Measurements from ENCODE around the gene KCNH1. TPM values are rescaled to one million over a fixed set of nuclear protein-coding genes. Genes with fewer than 3 reads are reported as not detected.
"Not testable (repeated sequence)": the region's sequence is repeated elsewhere in the genome, so short reads cannot be mapped to it uniquely, and the experiment has no call there.

The KCNH1 gene
- polyA plus RNA-seq, 1 of the 3 experiments (the other 2 are of a cell fraction) = 0.08 TPM

GRCh38 chr1:211007830-211008229, 126.1 kb downstream of the KCNH1 start (continued):
- TF ChIP-seq ZBTB33 (IDR thresholded peaks at IDR 0.05; ENCODE audit: borderline replicate concordance, low read depth) (no peak), MAX (IDR thresholded peaks at IDR 0.05; ENCODE audit: low read depth) (no peak), NRF1 (IDR thresholded peaks at IDR 0.05; ENCODE audit: low read depth, low read length) (no peak), SMC3 (IDR thresholded peaks at IDR 0.05; ENCODE audit: low read depth, low read length) (no peak), EP300 (IDR thresholded peaks at IDR 0.05; ENCODE audit: borderline replicate concordance in 1 of 2, low read depth in 1 of 2, low read length in 1 of 2) (no peak)

- H3K9me2 ChIP-seq; CTCF ChIA-PET; H3K27me3 ChIP-seq (ENCODE audit: insufficient read depth); H3K27ac ChIP-seq (ENCODE audit: low read depth in 2 of 2, low read length in 1 of 2); POLR2A ChIA-PET; H4K20me1 ChIP-seq (ENCODE audit: insufficient read depth); H3K79me2 ChIP-seq (ENCODE audit: insufficient read depth); H3K4me3 ChIP-seq (ENCODE audit: low read depth in 2 of 2, low read length in 1 of 2); H2AFZ ChIP-seq (ENCODE audit: low read depth); H3K4me1 ChIP-seq (ENCODE audit: control insufficient read depth in 1 of 2, insufficient read depth in 2 of 2, low read depth in 1 of 2, low read length in 1 of 2); H3K36me3 ChIP-seq (replicated peaks in 1 of 2; ENCODE audit: control insufficient read depth in 1 of 2, insufficient read depth in 2 of 2, low read length in 1 of 2); H3K9me3 ChIP-seq; H3K9ac ChIP-seq; DNase-seq; H3K4me2 ChIP-seq; H3F3A ChIP-seq (replicated peaks; ENCODE audit: insufficient read depth): not testable (repeated sequence)
- 74% methylated on average over 13 of the region's 13 CpGs for WGBS (ENCODE audit: low lambda C conversion rate)
Measured at GRCh38 chr1:210995931-210996330, 138.0 kb downstream of the KCNH1 start.

DNA sequence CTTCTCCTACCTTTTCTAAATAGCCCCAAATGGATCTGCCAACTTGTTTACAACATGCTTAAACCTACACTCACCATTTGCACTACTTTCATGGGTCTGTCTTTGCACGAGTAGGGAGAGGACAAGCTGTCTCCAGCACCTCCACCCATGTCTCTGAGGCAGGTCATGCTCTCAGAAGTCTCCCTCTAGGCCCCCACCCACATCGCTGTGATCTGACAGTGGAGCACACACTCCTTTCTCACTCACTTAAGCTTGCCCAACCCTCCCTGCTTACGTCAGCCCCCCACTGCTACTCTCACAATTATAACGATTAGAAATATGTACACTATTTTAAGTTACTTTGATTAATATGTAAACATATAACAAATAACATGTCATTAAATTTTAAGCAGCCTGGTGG, 141.1 kb downstream of the KCNH1 start:
- Histone ChIP-seq H3K9me3 (no peaks in the 10 kb centered on the region), H4K20me1 (ENCODE audit: insufficient read depth) (no peaks in the 10 kb centered on the region), H3K4me3 (ENCODE audit: low read depth in 2 of 2, low read length in 1 of 2) (no peak overlapping the region), H3F3A (replicated peaks; ENCODE audit: insufficient read depth) (no peaks in the 10 kb centered on the region), H3K36me3 (replicated peaks in 1 of 2; ENCODE audit: control insufficient read depth in 1 of 2, insufficient read depth in 2 of 2, low read length in 1 of 2) (no peaks in the 10 kb centered on the region), H2AFZ (ENCODE audit: low read depth) (no peak overlapping the region), H3K79me2 (ENCODE audit: insufficient read depth) (no peaks in the 10 kb centered on the region), H3K9ac (no peak overlapping the region), H3K9me2 (no peaks in the 10 kb centered on the region), H3K4me1 (ENCODE audit: control insufficient read depth in 1 of 2, insufficient read depth in 2 of 2, low read depth in 1 of 2, low read length in 1 of 2) (peaks cover 0 to 7% of the 10 kb centered on the region in 2 experiments; a peak in 2 of 4 replicates), H3K27me3 (ENCODE audit: insufficient read depth) (no peaks in the 10 kb centered on the region), H3K4me2 (no peak overlapping the region), H3K27ac (ENCODE audit: low read depth in 2 of 2, low read length in 1 of 2) (no peak overlapping the region)
- POLR2A ChIA-PET = no interaction called here
- WGBS (ENCODE audit: low lambda C conversion rate) = 40% methylated on average over 4 of the region's 4 CpGs
- CTCF ChIA-PET = interaction anchor here (2.0 kb wide), 1 partner anchor 141 kb away, joined by 6 read pairs; the partner anchor contains the start of gene KCNH1
- DNase-seq = no peak
- TF ChIP-seq MAX (IDR thresholded peaks at IDR 0.05; ENCODE audit: low read depth) (no peak), RFX5 (IDR thresholded peaks at IDR 0.05; ENCODE audit: low read length) (no peak), FOXJ3 (CRISPR knock-in tag; IDR thresholded peaks at IDR 0.05) (no peak)
